Muscle of leg (tissue), 11 donors: ENCODE measurements around the gene ARHGEF39. TPM values are rescaled to one million over a fixed set of nuclear protein-coding genes. Genes with fewer than 3 reads are reported as not detected.
A peak's percentile ranks its signal among the peaks of the same experiment; 100 is the strongest.

Source experiments
- DNase-seq: peaks from one replicate; pipeline ENCODE4 v3.0.0; 2013
- H3K27ac ChIP-seq: one replicate; pipeline ENCODE4 v1.5.1; 2013; ENCODE audit warnings: mild to moderate bottlenecking, low read length, control low read depth
- H3K27me3 ChIP-seq: one replicate; pipeline ENCODE4 v1.6.1; 2013; ENCODE audit warnings: low read length; ENCODE audit not compliant: control insufficient read depth, insufficient read depth
- H3K36me3 ChIP-seq: one replicate; pipeline ENCODE4 v1.6.1; 2013; ENCODE audit warnings: low read length; ENCODE audit not compliant: control insufficient read depth, insufficient read depth
- H3K4me1 ChIP-seq: one replicate; pipeline ENCODE4 v1.6.1; 2013; ENCODE audit warnings: low read length; ENCODE audit not compliant: control insufficient read depth, insufficient read depth
- H3K4me3 ChIP-seq: one replicate; pipeline ENCODE4 v1.5.1; 2013; ENCODE audit warnings: low read length, control low read depth
- H3K9me3 ChIP-seq: replicated peaks from 2 replicates; pipeline ENCODE4 v1.6.1; 2013; ENCODE audit warnings: low read depth, low read length; ENCODE audit not compliant: control insufficient read depth
- WGBS: methylation state at CpG from one replicate; pipeline ENCODE4 v1.1.5; 2013; ENCODE audit warnings: missing lambda C conversion rate; ENCODE audit not compliant: insufficient coverage; 5-methylcytosine and 5-hydroxymethylcytosine counted together
- polyA plus RNA-seq, 8 donors: library from polyadenylated mRNA; unstranded; fragments of 120-200 nt; gene quantifications; one replicate each; pipeline versions ENCODE4 v1.2.1 to v1.2.3, GENCODE V29; 2013; ENCODE audit warnings: inconsistent platforms in 1 of 8, low replicate concordance in 1 of 8; ENCODE audit not compliant: insufficient read length in 8 of 8, insufficient read depth in 1 of 8
- total RNA-seq: library from RNA; stranded (reverse); fragments of 120-200 nt; gene quantifications from one replicate; pipeline ENCODE4 v1.2.4, GENCODE V29; 2013

Gene ARHGEF39
- total and polyA plus RNA-seq, 9 donors = 1.4 to 7.7 (median 5.5) TPM

GRCh38 chr9:35686222-35687203 lies 21.5 kb upstream of the ARHGEF39 start:
- Histone ChIP-seq H3K4me3 (peak overlapping the region; percentile 80), H3K27me3 (no peaks in the 10 kb centered on the region), H3K4me1 (peaks cover 44% of the 10 kb centered on the region), H3K27ac (peak overlapping the region; percentile 97), H3K9me3 (no peaks in the 10 kb centered on the region), H3K36me3 (peaks cover 73% of the 10 kb centered on the region)
- 61% methylated on average over 3 of the region's 11 CpGs for WGBS
- DNase-seq = peak; percentile 67

- Histone ChIP-seq H3K4me1 (peaks cover 40% of the 10 kb centered on the region), H3K27me3 (no peaks in the 10 kb centered on the region), H3K4me3 (peak overlapping the region; percentile 80), H3K36me3 (peaks cover 73% of the 10 kb centered on the region), H3K27ac (peak overlapping the region; percentile 70), H3K9me3 (no peaks in the 10 kb centered on the region)
- no peak for DNase-seq
- 73% methylated on average over 7 of the region's 13 CpGs for WGBS
Observed at GRCh38 chr9:35685506-35685905, 20.5 kb upstream of the ARHGEF39 start.

DNA sequence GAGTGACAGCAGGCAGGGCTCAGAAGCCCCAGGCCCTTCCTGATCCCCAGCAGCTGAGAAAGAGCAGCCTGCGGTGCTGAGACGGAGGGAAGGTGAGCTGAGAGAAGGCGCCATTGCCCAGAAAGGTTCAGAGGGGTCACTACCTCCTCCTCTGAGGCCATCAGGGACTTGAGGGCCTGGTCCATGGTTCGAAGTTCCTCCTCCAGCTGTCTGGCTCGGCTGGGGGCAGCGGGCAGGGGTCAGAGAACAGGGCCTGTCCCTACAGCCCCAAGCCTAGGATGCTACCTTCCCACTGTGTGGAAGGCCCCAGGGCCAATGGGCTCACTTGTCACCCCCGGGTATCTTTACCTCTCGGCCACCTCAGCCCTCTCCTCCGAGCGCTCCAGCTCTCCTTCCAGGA lies 19.9 kb upstream of the ARHGEF39 start:
- peak overlapping the region; percentile 70 for H3K27ac ChIP-seq

DNA sequence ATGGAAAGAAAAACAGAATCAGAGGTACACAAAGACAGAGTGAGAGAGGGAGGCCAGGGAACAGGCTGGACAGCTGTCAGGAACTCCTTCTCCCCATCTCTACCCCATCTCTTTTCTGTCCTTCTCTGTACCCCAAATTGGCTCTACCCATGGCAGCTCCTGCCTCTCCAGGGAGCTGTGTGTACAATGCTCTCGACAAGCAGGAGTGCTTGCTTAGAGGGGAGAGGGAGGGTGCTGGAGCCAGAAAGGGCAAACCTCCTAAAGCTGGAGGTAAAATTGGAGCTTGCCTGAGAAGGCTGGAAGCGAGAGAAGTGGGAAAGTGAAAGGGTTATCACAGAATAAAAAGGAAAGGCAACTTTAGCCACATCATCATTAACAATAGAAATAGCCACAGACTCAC lies 18.3 kb upstream of the ARHGEF39 start:
- Histone ChIP-seq H3K27ac (peak overlapping the region; percentile 48), H3K9me3 (no peaks in the 10 kb centered on the region), H3K27me3 (no peaks in the 10 kb centered on the region), H3K36me3 (peaks cover 64% of the 10 kb centered on the region), H3K4me1 (peaks cover 34% of the 10 kb centered on the region), H3K4me3 (no peak overlapping the region)
- WGBS = no CpG with 5 or more reads among the region's 2 CpGs
- DNase-seq = no peak

More for the DNA sequence above, 19.9 kb upstream of the ARHGEF39 start:
- H3K9me3 ChIP-seq = no peaks in the 10 kb centered on the region
- DNase-seq = no peak
- H3K36me3 ChIP-seq = peaks cover 73% of the 10 kb centered on the region
- H3K4me3 ChIP-seq = peak overlapping the region; percentile 80
- WGBS = 94% methylated on average over 6 of the region's 10 CpGs
- H3K4me1 ChIP-seq = peaks cover 42% of the 10 kb centered on the region
- no peaks in the 10 kb centered on the region for H3K27me3 ChIP-seq

DNA sequence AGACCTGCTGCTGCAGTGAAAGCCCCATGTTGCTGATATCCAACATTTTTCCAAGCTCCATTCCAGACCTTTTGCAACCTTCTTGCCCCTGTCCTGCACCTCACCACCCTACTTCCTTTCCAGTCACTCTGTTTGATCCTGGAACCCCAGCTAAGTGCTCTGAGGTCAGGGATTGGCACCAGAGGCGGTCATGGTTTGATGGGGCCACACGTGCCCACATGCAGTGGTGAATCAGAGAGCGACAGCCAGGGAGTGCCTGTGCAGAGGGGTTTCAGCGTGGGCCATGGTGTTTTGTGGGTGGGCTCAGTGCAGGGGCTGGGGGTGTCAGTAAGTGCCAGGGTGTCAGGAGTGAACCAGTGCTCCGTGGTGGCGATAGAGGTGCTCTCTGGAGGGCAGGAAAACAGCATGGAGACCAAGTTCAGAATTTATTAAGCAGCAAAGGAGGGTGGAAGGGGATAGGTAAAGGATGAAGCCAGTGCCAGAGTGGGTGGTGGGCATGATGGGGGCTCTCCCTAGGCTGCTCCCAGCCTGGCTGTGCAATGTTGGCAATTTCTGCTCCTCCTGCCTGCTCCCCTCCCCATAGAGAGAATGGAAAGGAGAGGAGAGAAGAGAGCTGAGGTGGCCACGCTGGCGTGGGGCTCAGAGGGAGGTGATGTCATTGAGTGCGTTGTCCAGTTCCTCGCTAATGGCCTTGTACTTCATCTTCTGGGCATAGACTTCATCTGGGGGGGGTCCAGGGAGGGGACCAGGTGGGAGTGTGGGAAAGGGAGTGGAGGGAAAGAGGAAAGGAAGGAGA lies 17.7 kb upstream of the ARHGEF39 start:
- Histone ChIP-seq H3K27me3 (no peaks in the 10 kb centered on the region), H3K4me3 (no peak overlapping the region), H3K9me3 (no peaks in the 10 kb centered on the region), H3K27ac (peak overlapping the region; percentile 75), H3K36me3 (peaks cover 59% of the 10 kb centered on the region), H3K4me1 (peaks cover 28% of the 10 kb centered on the region)
- DNase-seq = no peak
- 83% methylated on average over 8 of the region's 10 CpGs for WGBS

DNA sequence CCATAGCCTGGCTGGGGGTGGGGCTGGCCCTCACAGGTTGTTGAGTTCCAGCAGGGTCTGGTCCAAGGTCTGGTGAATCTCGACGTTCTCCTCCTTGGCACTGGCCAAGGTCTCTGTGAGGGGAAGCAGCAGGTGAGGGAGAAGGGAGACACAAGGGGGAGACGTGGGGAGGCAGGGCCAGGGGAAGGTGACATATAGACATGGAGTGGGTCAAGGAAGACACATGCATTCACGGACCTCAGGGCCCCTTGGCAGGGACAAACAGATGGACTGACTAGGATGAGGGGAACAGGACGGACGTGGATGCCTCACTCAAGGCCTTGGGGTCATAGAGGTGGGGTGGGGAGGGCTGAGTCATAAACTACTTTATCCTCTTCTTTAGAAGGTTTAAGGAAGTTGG lies 17.1 kb upstream of the ARHGEF39 start:
- Histone ChIP-seq H3K27me3 (no peaks in the 10 kb centered on the region), H3K9me3 (no peaks in the 10 kb centered on the region), H3K27ac (peak overlapping the region; percentile 75), H3K4me1 (peaks cover 22% of the 10 kb centered on the region), H3K36me3 (peaks cover 52% of the 10 kb centered on the region), H3K4me3 (no peak overlapping the region)
- peak; percentile 52 for DNase-seq
- 65% methylated on average over 4 of the region's 6 CpGs for WGBS

DNA sequence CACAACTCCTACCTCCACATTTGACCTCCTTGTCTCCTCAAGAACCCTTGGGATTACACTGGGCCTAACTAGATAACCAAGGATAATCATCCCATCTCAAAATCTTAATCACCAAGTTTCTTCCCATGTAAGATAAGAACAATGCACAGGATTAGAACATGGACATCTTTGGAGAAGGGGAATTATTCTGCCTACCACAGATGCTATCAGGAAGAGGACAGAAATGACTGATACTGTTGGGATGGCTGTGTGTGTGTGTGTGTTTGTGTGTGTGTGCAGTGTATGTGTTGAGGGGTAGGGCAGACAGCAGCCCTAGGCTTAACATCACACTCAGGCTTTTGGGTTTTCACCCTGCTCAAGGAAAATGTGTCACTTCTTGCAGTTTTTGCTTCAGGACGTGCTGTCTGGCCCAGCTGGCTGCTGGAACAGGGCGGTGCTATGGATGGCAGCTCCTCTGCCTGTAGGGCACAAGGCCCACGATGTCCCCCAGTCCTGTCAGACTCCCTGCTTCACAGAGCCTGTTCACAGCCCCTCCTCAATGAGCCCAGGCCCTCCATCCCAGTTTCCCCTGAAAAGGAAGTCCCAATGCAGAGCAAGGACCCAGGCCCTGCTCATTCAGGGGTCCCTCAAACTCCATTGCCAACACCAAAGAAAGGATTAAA lies 16.5 kb upstream of the ARHGEF39 start:
- H3K27ac ChIP-seq = peak overlapping the region; percentile 75
- 77% methylated on average over 3 of the region's 3 CpGs for WGBS
- DNase-seq = no peak

DNA sequence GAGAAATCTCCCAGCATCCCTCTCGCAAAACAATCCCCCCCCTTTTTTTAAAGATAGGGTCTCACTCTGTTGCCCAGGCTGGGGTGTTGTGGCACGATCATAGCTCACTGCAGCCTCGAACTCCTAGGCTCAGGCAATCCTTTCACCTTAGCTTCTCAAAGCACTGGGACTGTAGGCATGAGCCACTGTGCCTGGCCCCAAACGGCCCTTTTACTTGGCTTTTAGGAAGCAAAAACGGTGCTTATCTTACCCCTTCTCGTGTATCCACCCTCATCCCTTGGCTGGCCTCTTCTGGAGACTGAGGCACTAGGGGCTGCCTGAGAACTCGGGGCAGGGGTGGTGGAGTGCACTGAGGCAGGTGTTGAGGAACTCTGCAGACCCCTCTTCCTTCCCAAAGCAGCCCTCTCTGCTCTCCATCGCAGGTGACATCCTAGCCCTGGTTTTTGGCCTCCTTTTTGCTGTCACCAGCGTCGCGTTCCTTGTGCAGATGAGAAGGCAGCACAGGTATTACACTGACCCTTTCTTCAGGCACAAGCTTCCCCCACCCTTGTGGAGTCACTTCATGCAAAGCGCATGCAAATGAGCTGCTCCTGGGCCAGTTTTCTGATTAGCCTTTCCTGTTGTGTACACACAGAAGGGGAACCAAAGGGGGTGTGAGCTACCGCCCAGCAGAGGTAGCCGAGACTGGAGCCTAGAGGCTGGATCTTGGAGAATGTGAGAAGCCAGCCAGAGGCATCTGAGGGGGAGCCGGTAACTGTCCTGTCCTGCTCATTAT lies 15.5 kb upstream of the ARHGEF39 start:
- 49% methylated on average over 7 of the region's 15 CpGs for WGBS
- DNase-seq = no peak

More for the DNA sequence above, 16.5 kb upstream of the ARHGEF39 start:
- no peak overlapping the region for H3K4me3 ChIP-seq
- peaks cover 18% of the 10 kb centered on the region for H3K4me1 ChIP-seq
- H3K36me3 ChIP-seq = peaks cover 46% of the 10 kb centered on the region
- no peaks in the 10 kb centered on the region for H3K9me3 ChIP-seq
- H3K27me3 ChIP-seq = no peaks in the 10 kb centered on the region

GRCh38 chr9:35679766-35680330 lies 14.9 kb upstream of the ARHGEF39 start:
- WGBS = 80% methylated on average over 7 of the region's 8 CpGs
- no peak overlapping the region for H3K27ac ChIP-seq
- no peak for DNase-seq

More for the DNA sequence above, 15.5 kb upstream of the ARHGEF39 start:
- Histone ChIP-seq H3K27ac (no peak overlapping the region), H3K4me1 (peaks cover 20% of the 10 kb centered on the region), H3K9me3 (no peaks in the 10 kb centered on the region), H3K4me3 (no peak overlapping the region), H3K27me3 (no peaks in the 10 kb centered on the region), H3K36me3 (peaks cover 38% of the 10 kb centered on the region)

More at GRCh38 chr9:35679766-35680330, 14.9 kb upstream of the ARHGEF39 start:
- peaks cover 2% of the 10 kb centered on the region for H3K27me3 ChIP-seq
- peaks cover 20% of the 10 kb centered on the region for H3K4me1 ChIP-seq
- H3K36me3 ChIP-seq = peaks cover 32% of the 10 kb centered on the region
- no peak overlapping the region for H3K4me3 ChIP-seq
- no peaks in the 10 kb centered on the region for H3K9me3 ChIP-seq
